Liver (tissue), 9 donors: ENCODE measurements around the gene AQP10. TPM values are rescaled to one million over a fixed set of nuclear protein-coding genes. Genes with fewer than 3 reads are reported as not detected.
A peak's percentile ranks its signal among the peaks of the same experiment; 100 is the strongest.

Source experiments
- DNase-seq: peaks from one replicate; pipeline ENCODE4 v3.0.0-alpha.2; 2017; ENCODE audit warnings: low spot score
- H3K27ac ChIP-seq, 2 donors: one replicate each; pipeline ENCODE4 v1.7.0; 2013; ENCODE audit warnings: inconsistent platforms in 2 of 2, low read length in 2 of 2, control low read depth in 1 of 2, low read depth in 1 of 2, mild to moderate bottlenecking in 1 of 2
- H3K27me3 ChIP-seq, 4 donors: one replicate each; pipeline versions ENCODE4 v1.6.1 to v1.7.0; 2013; ENCODE audit warnings: low read length in 3 of 4, inconsistent platforms in 1 of 4, mild to moderate bottlenecking in 1 of 4, moderate library complexity in 1 of 4; ENCODE audit not compliant: control insufficient read depth in 4 of 4, insufficient read depth in 4 of 4
- H3K36me3 ChIP-seq, 4 donors: one replicate each; pipeline versions ENCODE4 v1.6.1 to v1.7.0; 2013; ENCODE audit warnings: low read length in 3 of 4, mild to moderate bottlenecking in 3 of 4, low read depth in 1 of 4, moderate library complexity in 1 of 4; ENCODE audit not compliant: control insufficient read depth in 4 of 4, insufficient read depth in 3 of 4
- H3K4me1 ChIP-seq, 4 donors: one replicate each; pipeline versions ENCODE4 v1.6.1 to v1.7.0; 2013; ENCODE audit warnings: low read length in 3 of 4, mild to moderate bottlenecking in 3 of 4, moderate library complexity in 1 of 4; ENCODE audit not compliant: control insufficient read depth in 4 of 4, insufficient read depth in 4 of 4
- H3K4me3 ChIP-seq, 3 donors: one replicate each; pipeline versions ENCODE4 v1.6.1 to v1.7.0; 2013; ENCODE audit warnings: low read length in 3 of 3, control low read depth in 1 of 3, low read depth in 1 of 3, mild to moderate bottlenecking in 1 of 3
- H3K9ac ChIP-seq, 2 donors: one replicate each; pipeline ENCODE4 v1.7.0; 2013; ENCODE audit warnings: low read length in 2 of 2, mild to moderate bottlenecking in 2 of 2, moderate library complexity in 2 of 2, control low read depth in 1 of 2, low read depth in 1 of 2
- H3K9me3 ChIP-seq, 4 donors: one replicate each; pipeline versions ENCODE4 v1.6.1 to v1.7.0; 2013; ENCODE audit warnings: low read length in 3 of 4; ENCODE audit not compliant: control insufficient read depth in 4 of 4
- ATF3 ChIP-seq: IDR thresholded peaks from 2 replicates; pipeline ENCODE4 v1.6.1; 2016; ENCODE audit warnings: antibody characterized with exemption
- CTCF ChIP-seq: fragments of 150-350 bp; IDR thresholded peaks from 2 replicates; pipeline ENCODE4 v1.5.1; 2017; ENCODE audit warnings: improper control_type of control experiment, low read depth, low read length; ENCODE audit not compliant: missing input control
- EGR1 ChIP-seq, 2 donors: IDR thresholded peaks; 2 replicates each; pipeline ENCODE4 v1.6.1; 2016 to 2018; ENCODE audit warnings: antibody characterized with exemption in 2 of 2, low read depth in 2 of 2
- FOXA1 ChIP-seq: IDR thresholded peaks from 2 replicates; pipeline ENCODE4 v1.6.1; 2016; ENCODE audit warnings: antibody characterized with exemption
- FOXA2 ChIP-seq: IDR thresholded peaks from 2 replicates; pipeline ENCODE4 v1.6.1; 2016; ENCODE audit warnings: antibody characterized with exemption
- GABPA ChIP-seq, 2 donors: IDR thresholded peaks in 1 of 2; conservative IDR thresholded peaks in 1 of 2; 2 replicates each; pipeline ENCODE4 v1.6.1; 2016; ENCODE audit warnings: antibody characterized with exemption in 2 of 2, mild to moderate bottlenecking in 1 of 2, moderate library complexity in 1 of 2
- HNF4A ChIP-seq, 2 donors: conservative IDR thresholded peaks; 2 replicates each; pipeline ENCODE4 v1.6.1; 2016; ENCODE audit warnings: antibody characterized with exemption in 2 of 2, mild to moderate bottlenecking in 2 of 2
- HNF4G ChIP-seq: IDR thresholded peaks from 2 replicates; pipeline ENCODE4 v1.6.1; 2016; ENCODE audit warnings: antibody characterized with exemption
- JUND ChIP-seq, 2 donors: IDR thresholded peaks; 2 replicates each; pipeline ENCODE4 v1.6.1; 2016; ENCODE audit warnings: antibody characterized with exemption in 2 of 2
- MAX ChIP-seq: IDR thresholded peaks from 2 replicates; pipeline ENCODE4 v1.6.1; 2016; ENCODE audit warnings: antibody characterized with exemption
- NR2F2 ChIP-seq: IDR thresholded peaks from 2 replicates; pipeline ENCODE4 v1.6.1; 2016; ENCODE audit warnings: antibody characterized with exemption
- RAD21 ChIP-seq, 2 donors: IDR thresholded peaks; 2 replicates each; pipeline ENCODE4 v1.6.1; 2016; ENCODE audit warnings: antibody characterized with exemption in 2 of 2, mild to moderate bottlenecking in 2 of 2
- RXRA ChIP-seq, 2 donors: IDR thresholded peaks; 2 replicates each; pipeline ENCODE4 v1.6.1; 2017 to 2018; ENCODE audit warnings: antibody characterized with exemption in 2 of 2, mild to moderate bottlenecking in 1 of 2
- SP1 ChIP-seq: IDR thresholded peaks from 2 replicates; pipeline ENCODE4 v1.6.1; 2018; ENCODE audit warnings: antibody characterized with exemption, mild to moderate bottlenecking
- TAF1 ChIP-seq: conservative IDR thresholded peaks from 2 replicates; pipeline ENCODE4 v1.6.1; 2016; ENCODE audit warnings: antibody characterized with exemption, mild to moderate bottlenecking
- YY1 ChIP-seq: IDR thresholded peaks from 2 replicates; pipeline ENCODE4 v1.6.1; 2016; ENCODE audit warnings: antibody characterized with exemption, mild to moderate bottlenecking
- WGBS: extraction: QIAGEN DNeasy Blood & Tissue Kit; methylation state at CpG from one replicate; pipeline ENCODE4 v1.1.7; 2013; 5-methylcytosine and 5-hydroxymethylcytosine counted together
- polyA plus RNA-seq, 2 donors: library from polyadenylated mRNA; stranded (reverse) in 1 of 2; unstranded in 1 of 2; fragments of 200-250 nt in 1 of 2; fragments of >200 nt in 1 of 2; fragmentation: Nextera tagmentation in 1 of 2; extraction: Ambion mirVana in 1 of 2; gene quantifications; one replicate each; pipeline versions ENCODE4 v1.2.1 to v1.2.3, GENCODE V29; 2013 to 2015
- total RNA-seq, 2 donors: library from RNA; depleted of rRNA; stranded (reverse); fragments of >200 nt; gene quantifications; one replicate each; pipeline ENCODE4 v1.2.3, GENCODE V29; 2014
- TF ChIP-seq, protein P1 (sequence below): IDR thresholded peaks from 2 replicates; pipeline ENCODE4 v1.6.1; 2016; ENCODE audit warnings: antibody characterized with exemption, mild to moderate bottlenecking
- TF ChIP-seq, protein P2 (sequence below): IDR thresholded peaks from 2 replicates; pipeline ENCODE4 v1.6.1; 2016; ENCODE audit warnings: antibody characterized with exemption
- donor health status: healthy.
- donor health status: healthy.
- donor health status: healthy.
- donor health status: healthy.
- donor health status: healthy.

The AQP10 gene
- total and polyA plus RNA-seq, 4 donors: 0.14 TPM; not detected in 3

GRCh38 chr1:154330669-154331068 is 9.8 kb downstream of the AQP10 start:
- no peak overlapping the region for H3K9ac ChIP-seq
- H3K4me3 ChIP-seq: no peak overlapping the region
- H3K27ac ChIP-seq: no peak overlapping the region
- H3K9me3 ChIP-seq: no peaks in the 10 kb centered on the region
- no peak for TF ChIP-seq HNF4A (conservative IDR thresholded peaks at IDR 0.05)
- no peak for TF ChIP-seq FOXA2
- TF ChIP-seq TAF1: no peak
- no peak for TF ChIP-seq EGR1 (IDR thresholded peaks at IDR 0.05; ENCODE audit: low read depth in 2 of 2)
- TF ChIP-seq NR2F2: no peak
- no peak for TF ChIP-seq HNF4G
- TF ChIP-seq CTCF: no peak
- TF ChIP-seq RAD21 (IDR thresholded peaks at IDR 0.05): no peak
- peaks cover 10 to 29% (median 20%) of the 10 kb centered on the region in 4 donors for H3K4me1 ChIP-seq
- H3K36me3 ChIP-seq: no peaks in the 10 kb centered on the region
- no peaks in the 10 kb centered on the region for H3K27me3 ChIP-seq
- no peak for DNase-seq

- H3K27ac ChIP-seq: no peak overlapping the region
Measured at GRCh38 chr1:154334079-154335024, 13.5 kb downstream of the AQP10 start.

More at GRCh38 chr1:154334079-154335024, 13.5 kb downstream of the AQP10 start:
- WGBS: 58% methylated on average over 13 of the region's 13 CpGs
- H3K27me3 ChIP-seq: no peaks in the 10 kb centered on the region
- H3K9me3 ChIP-seq: no peaks in the 10 kb centered on the region
- H3K4me3 ChIP-seq: no peak overlapping the region
- no peak for DNase-seq
- TF ChIP-seq TAF1 (no peak), ATF3 (peak; percentile 25), EGR1 (IDR thresholded peaks at IDR 0.05; ENCODE audit: low read depth in 2 of 2) (no peak), GABPA (IDR thresholded peaks at IDR 0.05 in 1 of 2, conservative IDR thresholded peaks at IDR 0.05 in 1 of 2) (no peak), SP1 (peak; percentile 24), FOXA1 (peak; percentile 17), JUND (IDR thresholded peaks at IDR 0.05) (no peak), FOXA2 (no peak), CTCF (no peak), HNF4G (no peak), RXRA (IDR thresholded peaks at IDR 0.05) (peak; percentile 42 to 67), YY1 (peak; percentile 59), RAD21 (IDR thresholded peaks at IDR 0.05) (peak in 1 of 2 donors; percentile 19), NR2F2 (no peak), HNF4A (conservative IDR thresholded peaks at IDR 0.05) (peak; percentile 71 to 86), MAX (peak; percentile 56)
- TF ChIP-seq, protein P1, sequence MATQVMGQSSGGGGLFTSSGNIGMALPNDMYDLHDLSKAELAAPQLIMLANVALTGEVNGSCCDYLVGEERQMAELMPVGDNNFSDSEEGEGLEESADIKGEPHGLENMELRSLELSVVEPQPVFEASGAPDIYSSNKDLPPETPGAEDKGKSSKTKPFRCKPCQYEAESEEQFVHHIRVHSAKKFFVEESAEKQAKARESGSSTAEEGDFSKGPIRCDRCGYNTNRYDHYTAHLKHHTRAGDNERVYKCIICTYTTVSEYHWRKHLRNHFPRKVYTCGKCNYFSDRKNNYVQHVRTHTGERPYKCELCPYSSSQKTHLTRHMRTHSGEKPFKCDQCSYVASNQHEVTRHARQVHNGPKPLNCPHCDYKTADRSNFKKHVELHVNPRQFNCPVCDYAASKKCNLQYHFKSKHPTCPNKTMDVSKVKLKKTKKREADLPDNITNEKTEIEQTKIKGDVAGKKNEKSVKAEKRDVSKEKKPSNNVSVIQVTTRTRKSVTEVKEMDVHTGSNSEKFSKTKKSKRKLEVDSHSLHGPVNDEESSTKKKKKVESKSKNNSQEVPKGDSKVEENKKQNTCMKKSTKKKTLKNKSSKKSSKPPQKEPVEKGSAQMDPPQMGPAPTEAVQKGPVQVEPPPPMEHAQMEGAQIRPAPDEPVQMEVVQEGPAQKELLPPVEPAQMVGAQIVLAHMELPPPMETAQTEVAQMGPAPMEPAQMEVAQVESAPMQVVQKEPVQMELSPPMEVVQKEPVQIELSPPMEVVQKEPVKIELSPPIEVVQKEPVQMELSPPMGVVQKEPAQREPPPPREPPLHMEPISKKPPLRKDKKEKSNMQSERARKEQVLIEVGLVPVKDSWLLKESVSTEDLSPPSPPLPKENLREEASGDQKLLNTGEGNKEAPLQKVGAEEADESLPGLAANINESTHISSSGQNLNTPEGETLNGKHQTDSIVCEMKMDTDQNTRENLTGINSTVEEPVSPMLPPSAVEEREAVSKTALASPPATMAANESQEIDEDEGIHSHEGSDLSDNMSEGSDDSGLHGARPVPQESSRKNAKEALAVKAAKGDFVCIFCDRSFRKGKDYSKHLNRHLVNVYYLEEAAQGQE: peak; percentile 27
- TF ChIP-seq, protein P2, sequence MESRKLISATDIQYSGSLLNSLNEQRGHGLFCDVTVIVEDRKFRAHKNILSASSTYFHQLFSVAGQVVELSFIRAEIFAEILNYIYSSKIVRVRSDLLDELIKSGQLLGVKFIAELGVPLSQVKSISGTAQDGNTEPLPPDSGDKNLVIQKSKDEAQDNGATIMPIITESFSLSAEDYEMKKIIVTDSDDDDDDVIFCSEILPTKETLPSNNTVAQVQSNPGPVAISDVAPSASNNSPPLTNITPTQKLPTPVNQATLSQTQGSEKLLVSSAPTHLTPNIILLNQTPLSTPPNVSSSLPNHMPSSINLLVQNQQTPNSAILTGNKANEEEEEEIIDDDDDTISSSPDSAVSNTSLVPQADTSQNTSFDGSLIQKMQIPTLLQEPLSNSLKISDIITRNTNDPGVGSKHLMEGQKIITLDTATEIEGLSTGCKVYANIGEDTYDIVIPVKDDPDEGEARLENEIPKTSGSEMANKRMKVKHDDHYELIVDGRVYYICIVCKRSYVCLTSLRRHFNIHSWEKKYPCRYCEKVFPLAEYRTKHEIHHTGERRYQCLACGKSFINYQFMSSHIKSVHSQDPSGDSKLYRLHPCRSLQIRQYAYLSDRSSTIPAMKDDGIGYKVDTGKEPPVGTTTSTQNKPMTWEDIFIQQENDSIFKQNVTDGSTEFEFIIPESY: peak; percentile 18
- H3K36me3 ChIP-seq: no peaks in the 10 kb centered on the region
- H3K9ac ChIP-seq: no peak overlapping the region
- H3K4me1 ChIP-seq: peaks cover 0 to 13% (median 12%) of the 10 kb centered on the region in 4 donors
